ENCODE measurements around the gene GRHL1.
"Not testable (repeated sequence)": the region's sequence is repeated elsewhere in the genome, so short reads cannot be mapped to it uniquely, and the experiment has no call there.

GRHL1 gene

GRCh38 chr2:9951522-9952285, at the start of gene GRHL1:
GRHL1 (plus strand) TSS chr2:9951693; CDS start chr2:9951834, 141 bp downstream.
- DNase-seq: peak; percentile 70

GRCh38 chr2:9905413-9905812, 46.1 kb upstream of the GRHL1 start:
- DNase-seq: no peak

- DNase-seq: no peak
These were observed 44.1 kb upstream of the GRHL1 start for GRCh38 chr2:9907402-9907801.

- DNase-seq: no peak
These were observed 42.9 kb upstream of the GRHL1 start for GRCh38 chr2:9908639-9909038.

GRCh38 chr2:9909106-9909505, 42.4 kb upstream of the GRHL1 start:
- no peak for DNase-seq

GRCh38 chr2:9910699-9911098, 40.8 kb upstream of the GRHL1 start:
- DNase-seq: no peak

- no peak for DNase-seq
These were observed 39.0 kb upstream of the GRHL1 start for GRCh38 chr2:9912468-9912867.

GRCh38 chr2:9914384-9915065, 37.0 kb upstream of the GRHL1 start:
- DNase-seq: no peak

GRCh38 chr2:9918275-9918674, 33.2 kb upstream of the GRHL1 start:
- DNase-seq: no peak

GRCh38 chr2:9919512-9919911, 32.0 kb upstream of the GRHL1 start:
- DNase-seq: no peak

GRCh38 chr2:9927020-9927419, 24.5 kb upstream of the GRHL1 start:
- not testable (repeated sequence) for DNase-seq

GRCh38 chr2:9937258-9937657, 14.2 kb upstream of the GRHL1 start:
- DNase-seq: no peak

GRCh38 chr2:9937968-9938367, 13.5 kb upstream of the GRHL1 start:
- no peak for DNase-seq

GRCh38 chr2:9939587-9940485, 11.7 kb upstream of the GRHL1 start:
- DNase-seq: no peak

GRCh38 chr2:9941196-9941995, 10.1 kb upstream of the GRHL1 start:
- DNase-seq: no peak

- DNase-seq: no peak
These were observed 9.5 kb upstream of the GRHL1 start for GRCh38 chr2:9941996-9942390.

- no peak for DNase-seq
These were observed 7.1 kb upstream of the GRHL1 start for GRCh38 chr2:9944330-9944758.

GRCh38 chr2:9945596-9945995, 5.9 kb upstream of the GRHL1 start:
- no peak for DNase-seq

GRCh38 chr2:9946076-9946475, 5.4 kb upstream of the GRHL1 start:
- no peak for DNase-seq

- no peak for DNase-seq
These were observed 4.7 kb upstream of the GRHL1 start for GRCh38 chr2:9946818-9947217.

- no peak for DNase-seq
These were observed 2.8 kb upstream of the GRHL1 start for GRCh38 chr2:9948721-9949120.

GRCh38 chr2:9949239-9949991, 2.1 kb upstream of the GRHL1 start:
- no peak for DNase-seq

Measured in NCI-H446 treated with DMSO at 0.1 percent for 48 hours (cell line).